ENCODE measurements around the gene TSPAN7.

TSPAN7 gene

DNA sequence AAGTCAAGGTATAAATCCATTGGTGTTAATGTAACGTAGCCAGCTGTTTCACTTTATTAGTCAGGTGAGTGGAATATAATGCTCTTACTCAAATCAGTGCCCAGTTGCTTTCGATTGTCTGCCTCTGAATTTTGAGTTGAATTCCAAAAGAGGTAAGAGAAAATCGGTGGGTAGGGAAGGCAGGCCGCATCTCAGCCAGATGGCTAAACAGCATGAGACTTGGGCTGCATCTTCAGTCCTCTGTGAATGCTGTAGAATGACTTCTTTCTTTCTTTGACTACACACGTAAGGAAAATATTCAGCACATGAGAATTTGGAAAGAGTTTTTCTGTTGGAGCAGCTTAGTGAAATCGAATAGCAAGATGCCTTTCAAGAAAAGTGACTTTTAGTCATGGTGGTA is 49.5 kb downstream of the TSPAN7 start:
- no CpG with 5 or more reads among the region's 6 CpGs for WGBS (ENCODE audit: extremely low coverage, insufficient coverage, insufficient read length)
- Histone ChIP-seq H2BK120ac (ENCODE audit: insufficient read depth, low read length, poor library complexity) (no peak overlapping the region), H2BK5ac (ENCODE audit: low read depth, low read length, poor library complexity) (no peak overlapping the region), H3K14ac (ENCODE audit: low read length) (no peak overlapping the region), H3K9me3 (ENCODE audit: insufficient read depth, low read depth, low read length) (no peaks in the 10 kb centered on the region), H3K4ac (ENCODE audit: low read depth, low read length) (no peak overlapping the region), H3K23ac (ENCODE audit: low read length) (no peak overlapping the region), H3K79me1 (ENCODE audit: low read length) (no peaks in the 10 kb centered on the region), H2BK12ac (ENCODE audit: low read length) (no peak overlapping the region), H3K36me3 (ENCODE audit: control insufficient read depth in 1 of 2, insufficient read depth in 2 of 2, low read length in 2 of 2) (no peaks in the 10 kb centered on the region), H3K4me2 (ENCODE audit: low read length) (no peak overlapping the region), H3K9ac (ENCODE audit: low read length) (no peak overlapping the region), H4K91ac (ENCODE audit: low read depth, low read length) (no peak overlapping the region), H3K18ac (ENCODE audit: low read length) (no peak overlapping the region), H3K79me2 (ENCODE audit: control insufficient read depth, insufficient read depth, low read length, poor library complexity) (no peaks in the 10 kb centered on the region), H2AK5ac (ENCODE audit: low read length) (no peak overlapping the region), H3K27ac (ENCODE audit: low read depth, low read length) (no peak overlapping the region), H4K8ac (ENCODE audit: low read depth, low read length) (no peak overlapping the region), H3K27me3 (ENCODE audit: insufficient read depth, low read length) (no peaks in the 10 kb centered on the region), H3K4me1 (ENCODE audit: control insufficient read depth in 1 of 2, insufficient read depth in 2 of 2, low read length in 2 of 2) (no peaks in the 10 kb centered on the region), H4K12ac (ENCODE audit: low read depth, low read length) (no peak overlapping the region), H2AFZ (ENCODE audit: insufficient read depth, low read length, poor library complexity) (no peak overlapping the region), H3K4me3 (ENCODE audit: low read depth, low read length) (no peak overlapping the region)
- DNase-seq: peak in 1 of 2 donors; percentile 13

DNA sequence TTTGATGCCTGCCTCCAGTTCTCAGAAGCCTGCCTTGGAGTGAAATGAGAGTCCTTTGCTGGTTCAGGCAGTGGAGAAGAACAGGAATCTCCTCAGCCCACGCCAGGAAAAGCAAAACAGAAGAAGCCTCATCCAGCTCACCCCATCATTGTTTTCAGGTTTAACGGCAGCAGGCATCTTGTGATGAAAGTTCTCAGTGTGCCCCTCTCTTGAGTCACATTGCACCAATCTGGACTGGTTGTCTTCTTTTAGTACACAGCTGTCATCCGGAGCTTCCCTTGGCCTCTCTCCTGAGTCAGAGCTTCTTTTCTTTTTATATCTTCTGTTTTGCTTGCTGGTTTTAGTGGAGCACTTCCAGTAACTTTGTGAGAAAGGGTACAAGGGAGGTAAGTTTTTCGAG is 50.9 kb downstream of the TSPAN7 start:
- Histone ChIP-seq H3K14ac (ENCODE audit: low read length) (no peak overlapping the region), H4K12ac (ENCODE audit: low read depth, low read length) (no peak overlapping the region), H3K79me1 (ENCODE audit: low read length) (no peaks in the 10 kb centered on the region), H2BK120ac (ENCODE audit: insufficient read depth, low read length, poor library complexity) (no peak overlapping the region), H2BK12ac (ENCODE audit: low read length) (no peak overlapping the region), H3K4me2 (ENCODE audit: low read length) (no peak overlapping the region), H3K4me1 (ENCODE audit: control insufficient read depth in 1 of 2, insufficient read depth in 2 of 2, low read length in 2 of 2) (no peaks in the 10 kb centered on the region), H4K8ac (ENCODE audit: low read depth, low read length) (no peak overlapping the region), H3K4me3 (ENCODE audit: low read depth, low read length) (no peak overlapping the region), H3K4ac (ENCODE audit: low read depth, low read length) (no peak overlapping the region), H3K36me3 (ENCODE audit: control insufficient read depth in 1 of 2, insufficient read depth in 2 of 2, low read length in 2 of 2) (no peaks in the 10 kb centered on the region), H2AFZ (ENCODE audit: insufficient read depth, low read length, poor library complexity) (no peak overlapping the region), H3K18ac (ENCODE audit: low read length) (no peak overlapping the region), H2AK5ac (ENCODE audit: low read length) (no peak overlapping the region), H2BK5ac (ENCODE audit: low read depth, low read length, poor library complexity) (no peak overlapping the region), H3K23ac (ENCODE audit: low read length) (no peak overlapping the region), H3K9me3 (ENCODE audit: insufficient read depth, low read depth, low read length) (no peaks in the 10 kb centered on the region), H3K27ac (ENCODE audit: low read depth, low read length) (no peak overlapping the region), H4K91ac (ENCODE audit: low read depth, low read length) (no peak overlapping the region), H3K79me2 (ENCODE audit: control insufficient read depth, insufficient read depth, low read length, poor library complexity) (no peaks in the 10 kb centered on the region), H3K27me3 (ENCODE audit: insufficient read depth, low read length) (no peaks in the 10 kb centered on the region), H3K9ac (ENCODE audit: low read length) (no peak overlapping the region)
- DNase-seq: no peak
- no CpG with 5 or more reads among the region's 4 CpGs for whole genome bisulfite sequencing (ENCODE audit: extremely low coverage, insufficient coverage, insufficient read length)

DNA sequence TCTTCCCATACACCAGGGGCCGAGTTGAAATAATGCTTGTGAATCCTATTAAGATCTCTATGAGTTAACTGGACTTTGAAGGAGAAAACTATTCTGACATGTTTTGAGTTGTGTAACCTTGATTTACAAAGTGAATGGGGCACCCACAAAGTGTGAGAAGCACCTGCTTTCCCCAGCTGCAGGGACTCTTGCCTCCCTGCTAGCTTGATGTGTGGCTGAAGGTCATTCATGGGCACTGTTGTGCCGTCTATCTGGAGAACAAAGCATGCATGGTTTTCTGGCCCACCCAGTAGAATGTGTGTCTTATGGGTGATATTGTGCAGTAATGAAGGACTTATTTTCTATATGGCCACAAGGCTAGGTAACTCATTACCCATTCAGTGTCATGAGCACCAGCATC is 53.1 kb downstream of the TSPAN7 start:
- Histone ChIP-seq H3K79me1 (ENCODE audit: low read length) (no peaks in the 10 kb centered on the region), H2AK5ac (ENCODE audit: low read length) (no peak overlapping the region), H3K23ac (ENCODE audit: low read length) (no peak overlapping the region), H3K36me3 (ENCODE audit: control insufficient read depth in 1 of 2, insufficient read depth in 2 of 2, low read length in 2 of 2) (no peaks in the 10 kb centered on the region), H4K91ac (ENCODE audit: low read depth, low read length) (no peak overlapping the region), H3K27ac (ENCODE audit: low read depth, low read length) (no peak overlapping the region), H4K12ac (ENCODE audit: low read depth, low read length) (no peak overlapping the region), H3K9me3 (ENCODE audit: insufficient read depth, low read depth, low read length) (no peaks in the 10 kb centered on the region), H2BK12ac (ENCODE audit: low read length) (no peak overlapping the region), H3K9ac (ENCODE audit: low read length) (no peak overlapping the region), H2AFZ (ENCODE audit: insufficient read depth, low read length, poor library complexity) (no peak overlapping the region), H3K79me2 (ENCODE audit: control insufficient read depth, insufficient read depth, low read length, poor library complexity) (no peaks in the 10 kb centered on the region), H4K8ac (ENCODE audit: low read depth, low read length) (no peak overlapping the region), H3K14ac (ENCODE audit: low read length) (no peak overlapping the region), H2BK120ac (ENCODE audit: insufficient read depth, low read length, poor library complexity) (no peak overlapping the region), H3K4ac (ENCODE audit: low read depth, low read length) (no peak overlapping the region), H3K18ac (ENCODE audit: low read length) (no peak overlapping the region), H2BK5ac (ENCODE audit: low read depth, low read length, poor library complexity) (no peak overlapping the region), H3K4me2 (ENCODE audit: low read length) (no peak overlapping the region), H3K27me3 (ENCODE audit: insufficient read depth, low read length) (no peaks in the 10 kb centered on the region), H3K4me3 (ENCODE audit: low read depth, low read length) (no peak overlapping the region), H3K4me1 (ENCODE audit: control insufficient read depth in 1 of 2, insufficient read depth in 2 of 2, low read length in 2 of 2) (no peaks in the 10 kb centered on the region)
- WGBS (ENCODE audit: extremely low coverage, insufficient coverage, insufficient read length): no CpG with 5 or more reads among the region's 2 CpGs
- DNase-seq: no peak

DNA sequence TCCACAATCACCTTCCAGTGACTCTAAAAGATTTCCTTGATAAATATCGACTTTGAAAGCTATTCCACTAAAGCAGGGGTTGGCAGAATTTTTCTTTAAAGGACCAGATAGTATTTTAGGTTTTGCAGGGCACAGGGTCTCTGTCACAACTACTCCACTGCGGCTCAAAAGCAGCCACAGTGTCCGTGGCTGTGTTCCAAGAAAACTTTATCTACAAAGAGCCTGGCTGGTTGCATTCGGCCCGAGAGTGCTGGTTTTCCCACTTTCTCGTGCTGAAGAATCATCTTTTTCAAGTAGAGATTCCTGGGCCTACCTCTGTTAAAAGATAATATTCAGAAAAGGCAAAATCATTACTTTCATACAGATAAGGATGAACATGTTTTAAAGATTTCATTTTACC is 55.6 kb downstream of the TSPAN7 start:
- Histone ChIP-seq H2BK120ac (ENCODE audit: insufficient read depth, low read length, poor library complexity) (no peak overlapping the region), H2BK5ac (ENCODE audit: low read depth, low read length, poor library complexity) (no peak overlapping the region)

More for the DNA sequence above, 55.6 kb downstream of the TSPAN7 start:
- Histone ChIP-seq H3K4me2 (ENCODE audit: low read length) (no peak overlapping the region), H3K4me1 (ENCODE audit: control insufficient read depth in 1 of 2, insufficient read depth in 2 of 2, low read length in 2 of 2) (no peaks in the 10 kb centered on the region), H2BK12ac (ENCODE audit: low read length) (no peak overlapping the region), H3K27ac (ENCODE audit: low read depth, low read length) (no peak overlapping the region), H2AK5ac (ENCODE audit: low read length) (no peak overlapping the region), H3K79me1 (ENCODE audit: low read length) (no peaks in the 10 kb centered on the region), H3K36me3 (ENCODE audit: control insufficient read depth in 1 of 2, insufficient read depth in 2 of 2, low read length in 2 of 2) (no peaks in the 10 kb centered on the region), H3K9ac (ENCODE audit: low read length) (no peak overlapping the region), H3K9me3 (ENCODE audit: insufficient read depth, low read depth, low read length) (no peaks in the 10 kb centered on the region), H4K91ac (ENCODE audit: low read depth, low read length) (no peak overlapping the region), H4K8ac (ENCODE audit: low read depth, low read length) (no peak overlapping the region), H3K27me3 (ENCODE audit: insufficient read depth, low read length) (no peaks in the 10 kb centered on the region), H3K18ac (ENCODE audit: low read length) (no peak overlapping the region), H3K14ac (ENCODE audit: low read length) (no peak overlapping the region), H4K12ac (ENCODE audit: low read depth, low read length) (no peak overlapping the region), H3K79me2 (ENCODE audit: control insufficient read depth, insufficient read depth, low read length, poor library complexity) (no peaks in the 10 kb centered on the region), H3K4me3 (ENCODE audit: low read depth, low read length) (no peak overlapping the region), H2AFZ (ENCODE audit: insufficient read depth, low read length, poor library complexity) (no peak overlapping the region), H3K4ac (ENCODE audit: low read depth, low read length) (no peak overlapping the region), H3K23ac (ENCODE audit: low read length) (no peak overlapping the region)
- no CpG with 5 or more reads among the region's 6 CpGs for WGBS (ENCODE audit: extremely low coverage, insufficient coverage, insufficient read length)
- no peak for DNase-seq

Data from trophoblast cell (in vitro differentiated cells and primary cell).